LNCAP (cell line): Measurements from ENCODE around the gene MALAT1.

Source experiments
- CTCF ChIP-seq: fragments of 450-650 bp; IDR thresholded peaks from 2 replicates; pipeline ENCODE4 v1.5.1; 2017; ENCODE audit warnings: mild to moderate bottlenecking

Gene MALAT1

GRCh38 chr11:65496304-65497140 lies 2.3 kb upstream of the MALAT1 start:
- TF ChIP-seq CTCF: no peak

- TF ChIP-seq CTCF: no peak
Observed at GRCh38 chr11:65497141-65498041, 1.5 kb upstream of the MALAT1 start.

GRCh38 chr11:65498042-65498726 lies 661 bp upstream of the MALAT1 start:
- no peak for TF ChIP-seq CTCF

- no peak for TF ChIP-seq CTCF
Observed at GRCh38 chr11:65498727-65498976, 193 bp upstream of the MALAT1 start.

GRCh38 chr11:65499713-65500386 lies 1.0 kb downstream of the MALAT1 start:
- no peak for TF ChIP-seq CTCF

- TF ChIP-seq CTCF: no peak
Observed at GRCh38 chr11:65500387-65501185, 1.7 kb downstream of the MALAT1 start.

GRCh38 chr11:65501186-65501471 lies 2.3 kb downstream of the MALAT1 start:
- no peak for TF ChIP-seq CTCF
